IPS-NIHi7 (cell line): ENCODE results near the gene CATSPERZ.

Source experiments
- DNase-seq: peaks from one replicate; pipeline ENCODE4 v3.0.0; 2012; ENCODE audit warnings: mixed read lengths; ENCODE audit errors: extremely low spot score

Gene CATSPERZ

DNA sequence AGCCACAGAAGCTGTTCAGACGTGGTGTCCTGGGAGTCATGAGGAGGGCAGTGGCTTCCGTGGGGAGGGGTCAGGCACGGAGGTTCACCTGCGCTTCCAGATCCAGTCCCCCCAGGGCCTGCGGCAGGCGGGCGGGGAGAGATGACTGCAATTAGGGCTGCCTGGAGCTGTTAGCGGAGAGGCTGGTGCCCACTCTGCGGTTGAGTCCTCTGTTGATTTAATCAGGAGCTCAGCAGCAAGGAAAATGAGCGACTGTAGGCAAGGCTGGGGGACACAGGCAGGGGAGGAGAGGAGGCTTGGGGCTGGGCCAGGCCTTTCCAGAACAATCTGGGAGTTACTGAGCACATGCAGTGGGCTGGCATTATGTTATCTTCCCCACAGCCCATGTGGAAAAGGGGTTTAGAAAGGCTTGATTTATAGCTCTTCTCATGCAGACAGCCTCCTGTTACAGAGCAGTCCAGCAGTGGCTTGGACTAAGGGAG lies 35.7 kb upstream of the CATSPERZ start:
- DNase-seq = no peak

DNA sequence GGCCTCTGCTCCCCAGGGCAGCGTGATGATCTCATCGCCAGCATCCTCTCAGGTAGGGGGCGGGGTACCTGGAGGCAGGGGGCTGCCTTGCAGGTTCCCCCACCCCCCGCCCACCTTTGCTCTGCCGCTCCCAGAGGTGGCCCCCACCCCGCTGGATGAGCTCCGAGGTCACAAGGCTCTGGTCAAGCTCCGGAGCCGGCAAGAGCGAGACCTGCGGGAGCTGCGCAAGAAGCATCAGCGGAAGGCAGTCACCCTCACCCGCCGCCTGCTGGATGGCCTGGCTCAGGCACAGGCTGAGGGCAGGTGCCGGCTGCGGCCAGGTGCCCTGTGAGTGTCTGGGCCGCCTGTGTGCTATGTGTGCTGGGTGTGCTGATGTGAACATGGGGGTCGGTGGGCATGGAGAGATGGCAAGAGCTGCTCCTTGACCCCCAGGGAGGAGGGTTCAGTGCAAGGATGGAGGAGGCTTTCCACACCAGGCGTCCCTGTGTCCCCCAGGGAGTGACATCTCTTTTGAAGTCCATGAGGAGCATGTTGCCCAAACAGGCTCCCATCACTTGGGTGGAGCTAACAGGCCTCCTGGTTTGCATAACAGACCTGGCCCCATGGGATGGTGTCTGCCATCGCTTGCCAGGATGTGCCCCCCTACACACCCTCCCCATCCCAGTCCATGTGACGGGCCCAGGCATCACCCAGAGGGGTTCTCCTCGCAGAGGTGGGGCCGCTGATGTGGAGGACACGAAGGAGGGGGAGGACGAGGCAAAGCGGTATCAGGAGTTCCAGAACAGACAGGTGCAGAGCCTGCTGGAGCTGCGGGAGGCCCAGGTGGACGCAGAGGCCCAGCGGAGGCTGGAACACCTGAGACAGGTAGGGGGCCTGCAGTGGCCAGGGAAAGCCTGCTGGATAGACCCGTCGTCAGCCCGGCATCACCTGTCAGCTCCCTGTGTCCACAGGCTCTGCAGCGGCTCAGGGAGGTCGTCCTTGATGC lies 34.7 kb upstream of the CATSPERZ start:
- no peak for DNase-seq

DNA sequence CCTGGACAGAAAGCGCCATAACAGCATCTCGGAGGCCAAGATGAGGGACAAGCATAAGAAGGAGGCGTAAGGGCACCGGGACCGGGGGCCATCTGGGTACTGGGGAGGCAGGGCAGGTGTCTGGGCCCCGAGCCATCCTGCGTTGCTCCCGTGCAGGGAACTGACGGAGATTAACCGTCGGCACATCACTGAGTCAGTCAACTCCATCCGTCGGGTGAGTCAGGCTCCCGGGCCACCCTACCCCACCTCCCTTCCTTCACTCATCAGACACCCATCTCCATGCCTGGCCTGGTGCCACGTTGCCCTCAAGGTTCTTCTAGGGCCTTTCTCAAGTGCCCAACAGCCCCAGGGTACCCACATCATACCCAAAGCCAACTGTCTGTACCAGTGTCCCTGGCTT lies 33.8 kb upstream of the CATSPERZ start:
- DNase-seq = no peak

DNA sequence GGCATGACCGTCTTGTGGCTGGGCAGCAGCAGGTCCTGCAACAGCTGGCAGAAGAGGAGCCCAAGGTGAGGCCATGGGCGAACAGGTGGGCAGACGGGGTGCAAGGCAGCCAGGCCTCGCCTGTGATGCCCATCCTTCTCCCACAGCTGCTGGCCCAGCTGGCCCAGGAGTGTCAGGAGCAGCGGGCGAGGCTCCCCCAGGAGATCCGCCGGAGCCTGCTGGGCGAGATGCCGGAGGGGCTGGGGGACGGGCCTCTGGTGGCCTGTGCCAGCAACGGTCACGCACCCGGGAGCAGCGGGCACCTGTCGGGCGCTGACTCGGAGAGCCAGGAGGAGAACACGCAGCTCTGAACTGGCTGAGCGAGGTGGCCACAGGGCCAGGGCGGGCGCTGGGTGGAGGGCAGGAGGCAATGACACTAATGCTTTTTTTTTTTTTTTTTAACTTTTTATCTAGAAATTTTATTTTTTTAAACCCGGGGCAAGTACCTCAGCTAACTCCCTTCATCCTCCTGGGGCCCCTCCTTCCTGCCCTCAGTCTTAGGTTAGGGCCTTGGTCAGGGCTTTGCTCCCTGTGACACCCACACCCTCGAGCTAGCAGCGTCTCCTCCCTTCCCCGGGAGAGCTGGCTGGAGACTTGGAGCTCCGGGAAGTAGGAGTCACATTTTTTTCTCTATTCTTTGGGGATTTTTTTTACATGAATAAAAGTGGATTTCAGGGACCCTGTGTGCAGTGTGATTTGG lies 32.8 kb upstream of the CATSPERZ start:
- no peak for DNase-seq

DNA sequence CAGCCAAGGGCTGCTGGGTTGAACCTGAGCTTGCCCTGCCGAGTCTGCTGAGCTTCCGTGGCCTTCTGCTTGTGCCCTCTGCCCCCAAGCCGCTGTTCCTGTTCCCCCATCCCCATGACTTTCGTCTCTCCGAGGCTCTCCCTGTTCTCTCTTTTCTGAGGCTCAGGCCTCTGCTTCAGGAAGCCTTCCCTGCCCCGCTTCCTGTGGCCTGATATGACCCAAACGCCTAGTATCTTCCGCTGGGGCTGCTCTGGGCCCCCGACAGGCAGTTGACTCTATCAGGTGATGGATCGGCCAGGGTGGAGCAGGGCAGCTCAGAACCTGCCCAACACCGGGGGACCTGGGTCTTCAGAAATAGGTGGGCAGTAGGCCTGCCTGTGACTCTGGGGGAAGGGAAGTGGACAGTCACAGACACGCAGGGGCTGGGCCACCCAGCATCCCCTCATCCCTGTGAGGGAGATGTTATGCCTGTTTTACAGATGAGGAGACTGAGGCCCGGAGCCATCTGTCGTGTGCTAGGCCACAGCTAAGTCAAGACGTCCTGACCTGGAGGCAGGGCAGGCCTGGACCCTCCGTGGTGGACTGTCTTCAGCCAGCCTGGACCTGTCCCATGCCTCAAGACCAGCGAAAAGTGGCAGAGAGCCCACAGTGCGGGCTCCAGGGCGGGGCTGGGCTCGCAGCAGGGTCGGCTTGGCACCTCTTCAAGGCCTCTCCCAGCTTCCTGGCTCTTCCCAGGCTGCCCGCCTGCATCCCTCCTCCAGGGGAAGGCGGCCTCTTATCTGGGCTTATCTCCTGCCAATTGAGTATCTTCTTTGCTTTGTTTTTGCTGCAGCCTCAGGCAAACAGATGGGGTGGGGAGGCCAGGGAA lies 31.9 kb upstream of the CATSPERZ start:
- DNase-seq = peak; percentile 15

DNA sequence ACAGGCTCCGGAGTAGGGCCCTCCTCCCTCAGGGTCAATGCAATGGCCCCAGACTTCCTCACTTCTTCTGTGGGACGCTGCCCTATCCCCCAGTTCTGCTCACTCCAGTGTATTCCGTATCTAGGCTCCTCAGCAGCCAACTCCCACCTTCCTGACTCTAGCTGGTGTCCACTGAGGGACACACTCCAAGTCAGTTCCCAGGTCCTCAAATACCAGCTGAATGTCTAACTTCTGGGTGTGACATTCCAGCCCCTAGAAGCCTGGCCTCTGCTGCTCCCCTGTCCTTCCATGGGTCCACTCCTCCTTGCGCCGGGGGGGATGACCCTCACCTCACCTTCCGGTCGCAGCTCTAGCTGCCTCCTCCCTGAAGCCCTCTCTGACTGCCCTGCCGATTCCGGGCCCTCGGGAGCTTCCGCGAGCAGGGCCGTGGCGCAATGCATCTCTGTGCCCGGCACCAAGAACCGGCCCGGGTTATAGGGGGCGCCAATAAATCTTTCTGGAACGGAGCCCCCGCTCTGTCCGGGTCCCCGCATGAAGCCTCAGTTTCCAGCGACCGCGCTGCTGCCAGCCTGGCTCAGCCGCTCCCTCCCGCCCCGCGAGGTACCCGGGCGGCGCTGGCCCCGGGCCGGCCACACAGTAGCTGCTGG lies 31.1 kb upstream of the CATSPERZ start:
- no peak for DNase-seq

DNA sequence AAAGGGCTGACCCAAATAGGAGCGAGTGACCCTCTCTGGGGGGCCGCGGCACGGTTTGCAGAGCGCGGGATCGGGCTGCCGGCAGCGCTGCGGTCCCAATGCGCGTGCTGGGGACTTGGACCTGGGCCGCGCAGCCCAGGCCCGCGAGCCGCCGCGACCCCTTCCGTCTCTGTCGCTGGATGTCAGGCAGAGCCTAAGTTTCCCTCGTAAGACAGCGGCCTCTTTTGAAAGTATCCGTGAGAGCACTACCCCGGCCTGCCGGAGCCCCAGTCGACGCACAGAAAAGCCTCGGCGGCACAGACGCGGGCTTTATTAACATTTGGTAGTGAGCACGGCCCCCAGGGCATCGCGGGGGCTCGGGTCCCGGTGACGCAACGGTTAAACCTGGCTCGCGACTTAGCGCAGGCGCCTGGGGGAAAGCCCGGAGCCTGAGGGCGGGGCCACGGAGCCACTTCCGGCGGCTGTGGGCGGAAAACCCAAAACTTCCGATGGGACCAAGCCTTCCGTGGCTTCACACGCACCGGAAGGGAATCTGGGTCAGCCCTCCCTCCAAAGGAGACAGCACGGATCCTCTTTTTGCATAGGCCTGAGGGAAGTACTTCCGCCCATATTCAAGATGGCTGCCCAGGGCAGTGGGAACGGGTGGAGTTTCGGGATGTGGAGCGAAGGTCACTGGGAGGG lies 30.5 kb upstream of the CATSPERZ start:
- DNase-seq = peak; percentile 84

DNA sequence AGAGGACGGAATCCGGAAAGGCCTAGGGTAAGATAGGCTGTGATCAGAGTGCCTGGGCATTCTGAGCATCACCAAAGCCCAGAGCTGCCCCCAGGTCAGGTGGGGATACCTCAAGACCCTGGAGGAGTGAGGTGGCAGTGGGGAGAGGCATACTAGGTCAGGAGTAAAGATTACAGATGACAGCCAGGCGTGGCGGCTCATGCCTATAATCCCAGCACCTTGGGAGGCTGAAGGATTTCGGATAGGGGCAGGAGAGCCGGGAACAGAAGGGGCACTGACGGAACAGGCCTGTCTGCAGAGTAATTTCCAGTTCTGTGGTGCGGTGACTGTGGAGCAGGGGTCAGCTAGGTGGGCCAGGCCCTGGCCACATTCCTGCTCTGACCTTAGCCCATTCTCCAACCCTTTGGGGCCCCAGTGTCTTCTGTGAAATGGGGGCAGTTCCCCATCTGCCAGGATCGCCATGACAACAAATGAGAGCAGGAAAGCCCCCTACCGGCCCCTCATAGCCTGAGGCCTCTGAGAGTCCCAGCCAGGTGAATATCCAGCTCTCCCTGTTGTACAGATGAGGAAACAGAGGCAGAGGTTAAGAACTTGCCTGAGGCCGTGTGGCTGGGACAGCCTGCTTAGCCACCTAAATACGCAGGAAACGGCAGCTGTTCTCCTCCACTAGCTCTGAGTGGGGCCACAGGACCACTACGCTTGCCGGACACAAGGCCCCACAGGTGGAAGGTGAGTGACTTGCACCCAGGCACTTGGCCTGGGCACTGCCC lies 24.9 kb upstream of the CATSPERZ start:
- no peak for DNase-seq

DNA sequence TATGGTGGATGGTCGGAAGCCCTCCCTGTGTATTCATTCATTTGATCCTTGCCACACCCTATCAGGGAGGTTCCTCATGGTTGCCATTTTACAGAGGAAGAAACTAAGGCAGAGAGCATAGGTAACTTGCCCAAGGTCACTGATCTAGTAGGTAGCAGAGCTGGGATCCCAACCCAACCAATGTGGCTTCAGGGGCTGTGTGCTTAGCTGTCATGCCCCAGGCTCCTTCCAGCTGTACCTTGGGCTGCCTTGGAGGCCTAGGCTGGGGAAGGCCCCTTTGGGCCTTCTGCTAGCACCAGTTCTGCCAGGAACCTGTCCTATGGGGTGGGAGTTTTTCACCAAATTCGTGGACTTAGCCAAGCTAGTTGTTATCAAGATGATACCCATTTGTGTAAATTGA lies 24.3 kb upstream of the CATSPERZ start:
- DNase-seq = no peak

DNA sequence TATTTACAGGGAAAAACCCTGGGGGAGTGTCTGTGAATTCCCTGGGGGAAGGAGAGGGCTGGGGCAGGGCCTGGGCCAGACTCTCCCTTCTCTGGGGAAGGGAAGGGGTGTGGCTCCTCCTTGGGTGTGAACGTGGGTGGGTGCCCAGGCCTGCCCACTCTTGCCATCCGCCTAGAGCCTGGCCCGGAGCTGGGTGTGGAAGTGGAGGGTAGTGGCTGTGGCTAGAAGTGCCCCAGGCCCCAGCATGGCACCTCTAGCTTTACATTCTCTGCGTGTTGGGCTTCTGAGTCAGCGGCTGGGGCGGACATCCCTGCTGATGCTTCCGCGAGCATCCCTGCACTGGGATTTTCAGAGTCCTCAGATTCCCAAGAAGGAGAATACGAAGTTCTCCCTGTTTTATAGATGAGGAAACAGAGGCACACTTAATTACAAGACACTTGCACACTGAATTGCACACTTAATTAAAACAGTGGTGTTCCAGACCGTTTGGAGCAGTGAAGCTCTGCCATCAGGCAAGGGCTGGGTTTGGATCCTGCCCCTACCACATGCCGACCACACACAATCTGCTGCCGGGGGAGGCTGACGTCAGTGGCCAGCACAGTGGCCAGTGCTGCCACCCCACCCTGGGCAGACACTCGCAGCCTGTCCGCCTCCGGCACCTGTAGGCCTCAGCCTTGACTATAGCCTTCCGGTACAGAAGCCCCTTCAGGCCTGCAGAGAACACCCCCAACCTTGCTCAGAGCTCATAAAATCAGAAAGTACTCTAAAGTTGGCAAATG lies 23.3 kb upstream of the CATSPERZ start:
- DNase-seq = no peak

DNA sequence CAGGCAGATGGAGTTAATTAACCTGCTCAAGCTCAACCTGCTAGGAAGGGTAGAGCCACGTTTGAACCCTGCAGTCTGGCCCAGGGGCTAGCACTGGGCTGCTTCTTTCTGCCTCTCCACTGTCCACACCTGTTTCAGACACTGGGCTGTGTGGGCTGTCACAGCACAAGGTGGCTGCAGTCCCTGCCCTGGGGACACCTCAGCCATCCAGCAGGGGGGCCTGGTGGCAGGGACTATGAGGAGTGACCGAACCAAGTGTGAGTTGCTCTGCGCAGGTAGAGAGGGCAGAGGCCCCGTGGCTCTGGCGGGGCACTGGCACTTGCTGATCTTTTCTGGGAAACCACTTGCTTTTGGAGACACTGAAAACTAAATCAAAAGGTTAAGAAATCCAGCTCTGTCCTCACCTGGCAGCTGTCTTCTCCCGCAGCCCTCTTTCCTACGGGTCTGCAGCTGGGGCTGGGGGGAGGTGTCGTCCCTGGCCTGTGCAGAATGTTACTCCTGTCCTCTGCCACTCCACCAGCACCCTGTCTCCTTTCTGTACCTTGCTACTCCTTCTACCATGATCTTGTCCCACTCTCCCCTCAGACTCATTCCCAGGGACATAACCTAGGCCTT lies 21.5 kb upstream of the CATSPERZ start:
- DNase-seq = no peak

DNA sequence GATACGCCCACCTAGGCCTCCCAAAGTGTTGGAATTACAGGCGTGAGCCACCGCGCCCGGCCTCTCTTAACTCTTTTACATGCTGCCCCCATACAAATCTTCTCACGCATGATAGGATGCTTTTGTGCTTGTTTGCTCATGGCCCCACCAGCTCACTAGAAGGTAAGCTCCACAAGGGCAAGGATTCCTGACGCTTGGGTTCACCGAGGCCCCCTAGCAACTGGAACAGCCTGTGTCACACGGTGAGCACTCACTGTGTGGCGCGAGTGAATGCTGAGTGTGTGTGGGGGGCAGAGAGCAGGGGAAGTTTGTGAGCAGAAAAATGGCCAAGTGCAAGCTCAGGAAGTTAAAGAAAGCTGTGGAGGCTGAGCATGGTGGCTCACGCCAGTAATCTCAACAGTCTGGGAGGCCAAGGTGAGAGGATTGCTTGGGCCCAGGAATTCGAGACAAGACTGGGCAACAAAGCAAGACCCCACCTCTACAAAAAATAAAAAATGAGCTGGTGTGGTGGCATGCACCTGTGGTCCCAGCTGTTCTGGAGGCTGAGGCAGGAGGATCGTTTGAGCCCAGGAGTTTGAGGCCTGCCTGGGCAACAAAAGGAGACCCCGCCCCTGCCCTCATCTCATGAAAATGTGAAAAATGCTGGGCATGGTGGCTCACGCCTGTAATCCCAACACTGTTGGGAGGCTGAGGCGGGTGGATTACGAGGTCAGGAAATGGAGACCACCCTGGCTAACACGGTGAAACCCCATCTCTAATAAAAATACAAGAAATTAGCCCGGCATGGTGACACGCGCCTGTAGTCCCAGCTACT lies 18.0 kb upstream of the CATSPERZ start:
- DNase-seq = no peak

DNA sequence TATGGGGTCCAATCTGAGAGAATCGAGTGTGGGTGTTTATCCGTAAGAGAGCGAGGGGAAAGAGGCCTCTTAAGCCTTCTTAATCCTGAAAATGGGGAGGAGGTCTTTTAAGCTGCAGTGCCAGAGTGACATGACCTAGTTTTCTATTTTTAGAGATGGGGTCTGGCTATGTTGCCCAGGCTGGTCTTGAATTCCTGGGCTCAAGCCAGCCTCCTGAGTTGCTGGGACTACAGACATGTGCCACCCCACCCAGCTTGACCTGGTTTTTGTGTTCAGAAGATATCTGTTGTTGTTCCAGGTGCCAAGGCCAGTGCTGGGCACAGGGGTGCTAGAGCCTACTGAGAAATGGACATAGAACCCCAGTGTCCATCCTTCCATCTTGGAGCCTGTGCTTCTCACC lies 17.1 kb upstream of the CATSPERZ start:
- DNase-seq = no peak

DNA sequence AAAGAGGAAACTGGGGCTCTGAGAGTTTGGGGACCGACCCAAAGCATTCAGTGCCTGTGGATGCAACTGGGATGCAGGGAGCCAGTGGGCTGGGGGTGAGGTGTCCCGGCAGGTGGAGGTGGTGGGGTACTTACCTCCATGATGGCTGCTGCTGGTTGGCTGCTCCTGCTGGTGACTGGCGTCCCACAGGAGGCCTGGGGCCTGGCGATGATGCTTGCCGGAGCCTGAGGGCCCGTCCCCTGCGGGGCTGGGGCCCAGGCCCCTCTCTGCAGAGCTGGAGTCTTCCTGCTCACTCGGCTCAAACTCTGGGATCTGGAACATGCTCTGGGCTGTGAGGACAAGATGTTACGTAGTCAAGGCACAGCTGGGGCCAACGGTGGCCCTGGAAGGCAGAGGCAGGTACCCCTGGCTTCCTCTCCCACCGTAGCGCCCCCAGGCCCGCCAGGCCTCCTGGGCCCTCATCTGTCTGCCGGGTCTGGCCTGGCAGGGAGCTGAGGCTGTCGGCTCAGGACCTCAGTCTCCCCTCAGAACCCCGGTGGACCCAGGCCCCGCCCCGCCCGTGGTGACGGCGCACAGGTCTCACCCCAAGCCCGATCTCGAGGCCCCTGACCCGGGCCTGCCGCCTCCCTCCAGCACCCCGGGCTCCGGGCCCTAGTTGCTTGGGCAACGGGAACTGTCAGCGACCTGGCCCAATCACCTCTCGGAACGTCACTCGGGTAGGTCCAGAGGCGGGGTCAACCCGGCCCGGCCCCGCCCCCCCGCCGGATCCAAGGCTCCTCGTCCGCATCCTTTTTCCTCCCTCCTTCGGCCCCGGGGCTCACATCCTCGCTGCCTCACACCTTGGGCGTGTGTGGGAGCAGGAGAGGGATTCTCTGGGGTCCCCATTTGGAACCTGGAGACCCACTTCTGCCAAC lies 15.9 kb upstream of the CATSPERZ start, which contains the start of gene BAD:
Gene BAD, minus strand, starts transcription at position 618 of the 914 bp plus-strand sequence. Its CDS starts 297 bp downstream, at position 321.
- peak; percentile 97 for DNase-seq

DNA sequence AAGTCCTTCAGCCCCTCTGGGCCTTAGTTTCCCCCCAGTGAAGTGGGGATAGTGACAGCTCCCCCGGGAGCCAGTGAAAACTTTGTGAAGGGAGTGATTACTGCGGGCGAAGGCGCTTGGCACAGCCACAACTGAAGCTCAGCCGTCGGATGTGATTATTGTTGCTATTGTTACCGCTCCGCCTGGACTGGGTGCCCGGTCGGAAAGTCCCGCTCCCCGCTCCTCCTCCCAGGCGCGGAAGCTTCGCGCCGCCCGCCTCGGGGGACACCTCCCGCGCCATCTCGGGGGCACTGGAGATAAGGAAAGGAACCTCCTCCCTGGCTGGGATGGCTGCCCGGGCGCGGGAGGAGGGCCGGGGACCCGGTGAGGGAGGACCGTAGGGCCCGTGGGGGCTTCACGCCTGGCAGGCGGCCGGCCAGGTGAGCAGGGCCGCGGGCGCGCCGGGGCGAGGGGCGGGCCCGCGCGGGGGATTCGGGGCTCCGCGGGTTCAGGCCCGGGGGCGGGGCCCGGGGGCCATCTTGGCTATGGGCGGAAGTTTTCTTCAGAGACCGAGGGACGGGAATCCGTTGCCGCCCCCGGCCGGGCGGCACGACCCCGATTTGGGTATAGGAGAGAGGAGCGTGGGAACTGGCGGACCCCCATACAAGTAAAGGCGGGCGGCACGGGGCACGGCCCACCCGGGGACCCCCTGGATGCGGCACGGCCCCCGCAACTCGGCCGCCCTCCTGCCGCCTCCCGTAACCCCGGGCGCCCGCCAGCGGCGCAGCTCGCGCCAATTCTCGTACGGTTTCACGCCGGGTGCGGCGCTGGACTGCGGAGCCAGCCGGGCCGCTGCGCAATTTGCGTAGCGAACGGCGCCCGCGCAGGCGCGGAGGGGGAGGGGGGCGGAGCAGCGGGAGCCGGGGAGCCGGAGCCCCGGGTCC lies 14.9 kb upstream of the CATSPERZ start, which contains the start of gene GPR137:
Gene GPR137, plus strand, starts transcription at position 887 of the 923 bp plus-strand sequence. CDS start 677 bp downstream, outside the sequence.
- peak; percentile 82 for DNase-seq
